ENCODE measurements around the gene DNAJC17. TPM values are rescaled to one million over a fixed set of nuclear protein-coding genes. Genes with fewer than 3 reads are reported as not detected.

DNAJC17 gene
- total RNA-seq, 2 experiments from 2014 or later = 45.6 to 47.2 TPM

DNA sequence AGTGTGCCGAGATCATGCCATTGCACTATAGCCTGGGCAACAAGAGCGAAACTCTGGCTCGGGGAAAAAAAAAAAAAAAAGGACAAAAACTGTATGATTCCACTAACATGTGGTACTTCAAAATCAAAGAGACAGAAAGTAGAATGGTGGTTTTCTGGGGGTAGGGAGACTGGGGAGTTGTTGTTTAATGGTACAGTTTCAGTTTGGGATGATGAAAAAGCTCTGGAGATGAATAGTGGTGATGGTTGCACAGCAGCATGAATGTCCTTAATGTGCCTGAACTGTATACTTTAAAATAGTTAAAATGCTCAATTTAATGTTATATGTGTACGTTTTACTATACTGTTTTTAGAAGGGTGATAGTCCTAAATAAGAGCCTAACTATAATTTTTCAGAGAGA is 84.9 kb downstream of the DNAJC17 start:
- Mint-ChIP-seq H3K9me3 (no peaks in the 10 kb centered on the region), H3K27me3 (no peaks in the 10 kb centered on the region), H3K4me3 (no peak overlapping the region), H3K36me3 (peaks cover 18% of the 10 kb centered on the region), H3K27ac (no peak overlapping the region), H3K4me1 (peaks cover 9% of the 10 kb centered on the region)
- ATAC-seq (ENCODE audit: low read depth) (no peak), DNase-seq (no peak)
- POLR2A ChIA-PET = interaction anchor here (0.7 kb wide), 2 partner anchors 44 to 651 kb away, joined by 3 read pairs; no protein-coding TSS in a partner anchor

DNA sequence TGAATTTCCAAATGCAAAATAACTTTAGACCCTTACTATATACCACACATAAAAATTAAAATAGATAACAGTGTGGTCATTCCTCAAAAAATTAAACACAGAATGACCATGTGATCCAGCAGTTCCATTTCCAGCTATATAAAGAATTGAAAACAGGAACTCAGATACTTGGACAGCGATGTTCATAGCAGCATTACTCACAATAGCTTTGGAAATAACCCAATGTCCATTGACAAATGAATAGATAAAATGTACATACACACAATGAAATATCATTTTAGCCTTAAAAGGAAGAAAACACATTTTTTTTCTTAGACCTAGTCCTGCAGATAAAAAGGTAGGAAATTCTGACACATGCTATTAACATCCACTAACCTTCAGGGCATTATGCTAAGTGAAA is 85.6 kb downstream of the DNAJC17 start:
- no peak for DNase-seq

DNA sequence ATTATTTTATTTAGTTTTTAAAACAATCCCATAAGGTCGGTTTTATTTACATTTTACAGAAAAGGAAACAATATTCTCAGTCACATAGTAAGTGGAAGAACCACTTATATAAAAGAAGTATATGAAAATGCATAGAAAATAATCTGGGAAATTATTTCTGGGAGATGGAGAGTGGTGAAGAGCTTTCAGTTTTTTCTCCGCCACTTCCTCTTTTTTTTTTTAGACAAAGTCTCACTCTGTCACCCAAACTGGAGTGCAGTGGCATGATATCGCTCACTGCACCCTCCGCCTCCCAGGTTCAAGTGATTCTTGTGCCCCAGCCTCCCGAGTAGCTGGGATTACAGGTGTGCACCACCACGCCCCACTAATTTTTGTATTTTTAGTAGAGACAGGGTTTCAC is 91.1 kb downstream of the DNAJC17 start:
- Mint-ChIP-seq H3K27me3 (no peaks in the 10 kb centered on the region), H3K4me1 (no peaks in the 10 kb centered on the region), H3K27ac (no peak overlapping the region), H3K36me3 (peaks cover 39% of the 10 kb centered on the region), H3K4me3 (no peak overlapping the region), H3K9me3 (no peaks in the 10 kb centered on the region)
- POLR2A ChIA-PET = interaction anchor here (1.3 kb wide), 1 partner anchor 21 kb away, joined by 4 read pairs; the partner anchor contains the start of gene RAD51
- ATAC-seq (ENCODE audit: low read depth) (no peak), DNase-seq (no peak)

More for the DNA sequence above, 85.6 kb downstream of the DNAJC17 start:
- Mint-ChIP-seq H3K4me3 (no peak overlapping the region), H3K36me3 (peaks cover 20% of the 10 kb centered on the region), H3K9me3 (no peaks in the 10 kb centered on the region), H3K27me3 (no peaks in the 10 kb centered on the region), H3K4me1 (peaks cover 9% of the 10 kb centered on the region), H3K27ac (no peak overlapping the region)
- ATAC-seq (ENCODE audit: low read depth) = no peak
- POLR2A ChIA-PET = interaction anchor here (0.5 to 0.7 kb wide), 3 partner anchors 45 to 652 kb away, joined by 3 read pairs; no protein-coding TSS in a partner anchor

Other genes starting within 250 kb of the DNAJC17 start
- 10 to 100 TPM; 26.2 to 26.8 TPM for gene CCDC32, start 242.4 kb downstream of the DNAJC17 start, total RNA-seq
- gene RPUSD2, start 238.2 kb downstream of the DNAJC17 start, total RNA-seq = 10 to 100 TPM; 15.8 to 17.7 TPM
- gene KNL1, start 213.2 kb downstream of the DNAJC17 start, total RNA-seq = 10 to 100 TPM; 43.8 to 46.2 TPM
- gene RAD51, start 112.3 kb downstream of the DNAJC17 start, total RNA-seq = 10 to 100 TPM; 52.4 to 54.5 TPM
- 10 to 100 TPM; 32.5 to 36.4 TPM for gene RMDN3, start 52.2 kb downstream of the DNAJC17 start, total RNA-seq
- 10 to 100 TPM; 58.2 to 61.5 TPM for gene GCHFR, start 43.4 kb downstream of the DNAJC17 start, total RNA-seq
- gene C15orf62, start 37.5 kb downstream of the DNAJC17 start, total RNA-seq = 1 to 10 TPM; 2.4 TPM
- 10 to 100 TPM; 30.1 to 31.7 TPM for gene ZFYVE19, start 384 bp downstream of the DNAJC17 start, total RNA-seq
- gene PPP1R14D, start 21.2 kb upstream of the DNAJC17 start, total RNA-seq = not detected
- 1 to 10 TPM; 6.6 to 7.3 TPM for gene SPINT1, start 36.6 kb upstream of the DNAJC17 start, total RNA-seq
- not detected for gene RHOV, start 66.8 kb upstream of the DNAJC17 start, total RNA-seq
- gene VPS18, start 87.0 kb upstream of the DNAJC17 start, total RNA-seq = 10 to 100 TPM; 20.1 to 21.2 TPM
- gene DLL4, start 121.9 kb upstream of the DNAJC17 start, total RNA-seq = under 1 TPM in 1 of 2 experiments, not detected in 1; 0.11 TPM
- gene CHAC1, start 146.0 kb upstream of the DNAJC17 start, total RNA-seq = 10 to 100 TPM; 13.9 to 14.1 TPM

Measured in activated naive CD8-positive, alpha-beta T cell treated with anti-CD3 and anti-CD28 coated beads, Interleukin-2, amount 10 ng/mL, durations not matched to agents 7 days and 5 days (primary cell).